GM21825 (cell line): Measurements from ENCODE around the gene SLC8B1.
A peak's percentile ranks its signal among the peaks of the same experiment; 100 is the strongest.
"Not testable (repeated sequence)": the region's sequence is repeated elsewhere in the genome, so short reads cannot be mapped to it uniquely, and the experiment has no call there.

Experiments
- ATAC-seq: cut with Tn5 transposase; IDR thresholded peaks from one replicate; pipeline ENCODE4 v1.9.1; 2021; ENCODE audit warnings: mild to moderate bottlenecking, moderate library complexity; ENCODE audit not compliant: unreplicated experiment

Gene SLC8B1

DNA sequence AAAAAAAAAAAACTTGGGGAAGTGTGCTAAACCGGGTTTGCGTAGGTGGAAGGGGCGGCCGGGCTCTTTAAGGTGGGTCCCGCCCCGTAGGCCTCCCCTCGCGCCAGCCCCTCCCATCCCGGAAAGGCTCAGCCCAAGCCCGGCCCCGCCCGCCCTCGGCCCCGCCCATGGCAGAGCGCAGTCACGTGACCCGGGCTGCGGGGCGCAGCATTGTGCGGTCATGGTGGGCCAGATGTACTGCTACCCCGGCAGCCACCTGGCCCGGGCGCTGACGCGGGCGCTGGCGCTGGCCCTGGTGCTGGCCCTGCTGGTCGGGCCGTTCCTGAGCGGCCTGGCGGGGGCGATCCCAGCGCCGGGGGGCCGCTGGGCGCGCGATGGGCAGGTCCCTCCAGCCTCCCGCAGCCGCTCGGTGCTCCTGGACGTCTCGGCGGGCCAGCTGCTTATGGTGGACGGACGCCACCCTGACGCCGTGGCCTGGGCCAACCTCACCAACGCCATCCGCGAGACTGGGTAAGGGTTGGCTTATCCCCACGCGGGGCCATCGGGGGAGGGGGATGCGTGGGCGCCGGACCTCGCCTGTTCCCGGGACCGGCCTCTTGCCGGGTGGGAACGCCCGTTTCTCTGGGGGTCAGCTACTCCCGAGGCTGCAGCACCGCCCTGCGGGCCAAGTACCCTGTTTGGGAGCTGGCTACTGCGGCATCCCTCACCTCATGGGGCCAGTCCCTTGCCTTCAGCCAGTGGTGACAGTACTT lies 23.6 kb upstream of the SLC8B1 start, which contains the start of gene PLBD2:
Gene PLBD2 (plus strand): TSS at position 207 of the 752 bp plus-strand sequence. CDS start 14 bp downstream, at position 221.
- ATAC-seq, result peak; percentile 92

DNA sequence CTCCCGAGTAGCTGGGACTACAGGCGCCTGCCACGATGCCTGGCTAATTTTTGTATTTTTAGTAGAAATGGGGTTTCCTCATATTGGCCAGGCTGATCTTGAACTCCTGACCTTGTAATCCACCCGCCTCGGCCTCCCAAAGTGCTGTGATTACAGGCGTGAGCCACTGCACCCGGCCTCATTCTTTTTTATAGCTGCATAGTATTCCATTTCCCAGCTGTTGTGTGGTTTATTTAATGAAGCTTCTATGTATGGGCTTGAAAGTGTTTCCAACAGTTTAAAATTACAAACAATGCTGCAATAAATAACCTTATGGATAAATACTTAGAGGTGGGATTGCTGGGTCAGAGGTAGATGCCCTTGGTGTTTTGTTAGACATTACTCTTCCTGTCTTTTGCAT lies 19.3 kb upstream of the SLC8B1 start:
- not testable (repeated sequence) for ATAC-seq

DNA sequence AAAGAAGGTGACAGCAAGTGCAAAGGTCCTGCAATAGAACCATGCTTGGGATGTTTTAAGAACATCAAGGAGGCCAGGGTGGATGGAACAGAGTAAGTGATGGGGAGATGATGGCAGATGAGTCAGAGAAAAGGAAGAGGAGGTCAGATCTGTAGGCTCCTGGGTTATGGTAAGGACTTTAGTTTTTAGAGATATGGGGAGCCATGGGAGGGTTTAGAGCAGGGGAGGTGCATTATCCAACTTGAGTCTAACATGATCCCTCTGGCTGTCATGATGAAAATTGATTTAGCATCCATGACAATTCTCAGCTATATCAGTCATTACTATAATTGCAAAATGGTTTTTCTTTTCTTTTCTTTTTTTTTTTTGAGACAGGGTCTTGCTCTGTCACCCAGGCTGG lies 16.2 kb upstream of the SLC8B1 start:
- no peak for ATAC-seq

DNA sequence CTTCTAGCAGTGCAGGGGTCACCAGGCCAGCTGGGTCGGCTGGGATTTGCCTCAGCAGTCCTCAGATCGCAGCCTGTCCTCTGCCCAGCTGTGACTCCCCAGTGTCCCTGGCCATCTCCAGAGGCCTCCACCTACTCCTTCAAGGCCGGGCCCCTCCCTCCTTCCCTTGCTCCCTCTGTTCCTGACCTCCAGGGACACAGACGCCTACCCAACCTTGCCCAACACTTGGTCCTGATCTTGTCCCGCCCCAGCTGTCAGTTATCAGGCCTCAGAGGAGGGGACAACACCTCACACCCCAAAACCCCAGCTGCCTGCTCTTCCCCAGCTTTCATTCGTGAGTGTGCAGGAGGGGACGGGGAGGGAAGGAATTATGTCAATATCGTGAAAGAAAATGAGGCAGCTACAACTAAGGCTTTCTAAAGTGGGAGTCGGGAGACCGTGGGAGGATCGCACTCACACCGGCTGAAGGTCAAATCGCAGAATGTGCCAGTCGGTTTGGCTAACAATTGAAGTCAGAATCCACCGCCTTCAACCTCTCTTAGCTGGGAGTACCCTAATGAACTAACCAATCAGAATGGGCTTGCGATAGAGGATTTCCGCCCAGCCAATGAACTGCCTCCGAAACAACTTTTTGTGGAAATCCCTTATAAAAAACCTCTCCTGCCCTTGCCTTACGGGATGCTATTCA lies 14.1 kb upstream of the SLC8B1 start:
- no peak for ATAC-seq

DNA sequence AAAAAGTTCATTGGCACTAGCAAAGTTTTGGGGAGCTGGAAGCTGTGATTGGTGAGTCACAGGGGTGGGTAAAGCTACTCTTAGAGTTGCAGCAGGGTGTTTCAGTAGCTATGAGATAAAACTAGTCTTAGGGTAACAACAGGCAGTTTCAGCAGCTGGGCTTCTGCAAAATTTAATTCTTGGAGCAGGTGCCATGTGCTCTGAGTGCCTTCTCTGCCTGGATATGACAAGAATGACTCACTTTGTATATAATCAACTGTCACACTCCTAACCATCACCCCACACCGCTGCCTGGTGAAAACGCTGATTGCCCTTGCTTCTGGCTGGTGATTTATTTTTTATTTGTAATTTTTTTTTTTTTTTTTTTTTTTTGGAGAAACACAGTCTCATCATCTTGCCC lies 13.0 kb upstream of the SLC8B1 start:
- ATAC-seq, result no peak

DNA sequence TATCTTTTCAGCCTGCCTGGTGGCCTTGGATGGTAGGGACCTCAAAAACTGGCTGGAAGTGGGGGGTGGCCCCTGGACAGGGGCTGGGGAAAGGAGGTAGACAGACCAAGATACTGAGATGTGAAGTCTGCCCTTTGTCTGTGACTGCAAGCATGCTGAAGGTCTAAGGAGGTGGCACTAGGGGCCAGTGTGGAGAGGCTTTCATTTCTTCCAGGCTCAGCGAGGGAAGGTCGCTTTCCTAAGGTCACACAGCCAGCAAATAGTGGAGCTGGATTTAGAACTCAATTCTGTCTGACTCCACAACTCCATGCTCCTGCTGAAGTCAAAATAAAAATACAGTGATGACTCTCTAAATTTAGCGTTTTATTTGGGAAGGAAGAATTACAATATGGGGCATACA lies 12.2 kb upstream of the SLC8B1 start:
- ATAC-seq, result no peak

DNA sequence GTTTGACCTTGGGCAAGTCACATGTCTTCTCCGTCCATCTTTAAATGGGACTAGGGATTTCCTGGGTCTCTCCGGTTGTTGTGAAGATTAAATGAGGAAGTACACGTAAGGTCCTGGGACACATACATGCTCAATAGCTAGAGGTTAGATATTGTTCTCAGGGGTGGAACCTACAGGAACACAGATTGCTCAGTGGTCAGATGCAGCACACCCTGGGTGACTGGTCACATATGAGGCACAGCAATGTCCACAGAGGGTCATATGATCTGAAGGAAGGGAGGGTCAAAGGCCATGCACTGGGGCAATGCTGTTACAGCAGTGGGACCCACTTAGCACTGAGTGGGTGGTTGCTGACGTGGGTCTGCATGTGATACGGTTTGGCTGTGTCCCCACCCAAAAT lies 11.4 kb upstream of the SLC8B1 start:
- no peak for ATAC-seq

DNA sequence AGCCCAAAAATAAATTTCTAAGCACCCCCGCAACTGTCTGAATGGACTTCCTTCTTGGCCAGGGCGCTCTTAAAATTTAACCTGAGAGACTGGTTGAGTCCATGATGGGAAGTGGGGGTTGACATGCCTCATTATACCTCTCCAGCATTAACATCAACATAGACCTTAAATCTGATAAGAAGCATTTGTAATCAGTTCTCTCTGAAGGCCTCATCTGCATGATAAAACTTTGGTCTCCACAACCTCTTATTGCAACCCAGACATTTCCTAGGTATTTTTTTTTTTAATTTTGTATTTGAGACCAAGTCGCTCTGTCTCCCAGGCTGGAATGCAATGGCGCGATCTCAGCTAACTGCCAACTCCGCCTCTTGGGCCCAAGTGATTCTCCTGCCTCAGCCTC lies 10.4 kb upstream of the SLC8B1 start:
- ATAC-seq, result no peak

DNA sequence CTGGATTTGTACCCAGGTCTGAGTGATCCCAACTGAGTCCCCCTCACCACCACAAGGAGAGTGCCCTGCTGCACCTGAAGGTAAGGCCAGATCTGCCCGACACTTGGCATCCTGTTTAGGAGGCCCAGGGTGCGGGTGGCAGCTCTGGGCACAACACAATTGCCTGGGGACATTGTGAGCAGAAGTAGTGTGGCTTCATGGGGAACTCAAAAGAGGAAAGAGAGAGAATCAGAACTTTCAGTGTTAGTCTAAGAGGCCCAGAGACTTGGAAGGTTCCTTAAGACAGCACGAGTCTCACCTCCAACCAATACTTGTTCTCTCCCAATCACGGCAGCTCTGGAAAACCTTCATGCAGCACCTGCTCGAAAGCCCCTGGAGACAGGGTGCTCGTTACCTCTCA lies 6.6 kb upstream of the SLC8B1 start:
- ATAC-seq, result no peak

DNA sequence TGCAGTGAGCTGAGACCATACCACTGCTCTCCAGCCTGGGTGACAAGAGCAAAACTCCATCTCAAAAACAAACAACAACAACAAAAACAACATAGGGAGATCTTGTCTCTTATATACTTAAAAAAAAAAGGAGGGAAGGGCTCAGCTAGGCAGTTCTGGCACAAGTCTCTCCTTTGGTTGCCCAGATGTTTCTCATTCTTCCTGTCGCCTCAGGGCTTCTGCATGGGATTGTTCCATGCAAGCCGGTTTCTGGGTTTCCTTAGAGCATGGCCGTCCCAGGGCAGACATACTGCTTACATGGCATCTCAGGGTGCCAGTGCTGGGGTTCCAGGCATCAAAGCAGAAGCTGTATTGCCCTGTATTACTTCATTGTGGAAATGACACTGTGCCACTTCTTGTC lies 5.2 kb upstream of the SLC8B1 start:
- ATAC-seq, result no peak

DNA sequence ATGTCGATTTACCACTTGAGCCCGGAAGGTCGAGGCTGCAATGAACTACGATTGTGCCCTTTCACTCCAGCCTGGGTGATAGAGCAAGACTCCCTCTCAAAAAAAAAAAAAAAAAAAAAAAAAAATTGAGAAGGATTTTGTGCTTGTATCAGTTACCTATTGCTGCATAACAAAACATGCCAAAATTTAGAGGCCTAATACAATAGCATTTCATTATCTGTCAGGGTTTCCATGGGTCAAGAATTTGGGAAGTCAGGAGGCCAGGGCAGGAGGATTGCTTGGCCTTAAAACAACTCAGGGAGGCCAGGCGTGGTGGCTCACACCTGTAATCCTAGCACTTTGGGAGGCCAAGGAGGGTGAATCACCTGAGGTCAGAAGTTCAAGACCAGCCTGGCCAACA lies 4.6 kb upstream of the SLC8B1 start:
- ATAC-seq, result no peak

DNA sequence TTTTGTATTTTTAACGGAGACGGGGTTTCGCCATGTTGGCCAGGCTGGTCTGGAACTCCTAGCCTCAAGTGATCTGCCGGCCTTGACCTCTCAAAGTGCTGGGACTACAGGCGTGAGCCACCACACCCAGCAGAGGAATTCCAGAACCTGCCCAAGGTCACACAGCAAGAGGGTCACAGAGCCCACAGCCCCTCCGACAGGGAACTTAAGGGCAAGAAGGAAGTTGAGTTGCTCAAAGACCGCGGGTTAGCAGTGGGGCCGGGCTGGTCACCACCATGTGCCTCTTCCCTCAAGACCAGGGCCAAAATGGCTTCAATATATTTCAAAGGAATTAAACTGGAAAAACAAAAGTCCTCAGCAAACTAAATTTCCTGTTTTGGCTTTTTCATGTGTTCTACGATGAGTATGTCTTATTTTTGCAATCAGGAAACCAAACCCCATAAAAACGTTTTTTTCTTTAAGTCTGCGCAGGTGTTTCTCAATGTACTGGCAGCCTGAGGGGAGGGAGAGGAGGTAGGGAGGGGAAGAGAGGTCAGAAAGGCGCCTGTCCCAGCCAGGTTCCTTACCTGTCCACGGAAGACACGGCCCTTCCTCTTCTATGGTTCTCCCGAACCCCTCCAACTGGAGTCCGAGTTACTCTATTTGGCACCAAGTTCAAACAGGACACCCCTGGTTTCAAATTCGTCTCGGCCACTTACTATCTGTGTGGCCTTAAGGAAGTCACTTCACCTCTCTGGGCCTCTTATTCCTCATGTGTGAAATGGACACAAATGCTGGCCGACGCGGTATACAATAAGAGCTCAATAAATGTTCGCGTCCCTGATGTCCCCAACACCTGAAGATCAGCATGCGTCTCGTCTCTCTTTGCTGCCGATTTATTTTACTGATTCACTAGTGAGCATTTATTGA lies 778 bp downstream of the SLC8B1 start:
- ATAC-seq, result peak; percentile 7

DNA sequence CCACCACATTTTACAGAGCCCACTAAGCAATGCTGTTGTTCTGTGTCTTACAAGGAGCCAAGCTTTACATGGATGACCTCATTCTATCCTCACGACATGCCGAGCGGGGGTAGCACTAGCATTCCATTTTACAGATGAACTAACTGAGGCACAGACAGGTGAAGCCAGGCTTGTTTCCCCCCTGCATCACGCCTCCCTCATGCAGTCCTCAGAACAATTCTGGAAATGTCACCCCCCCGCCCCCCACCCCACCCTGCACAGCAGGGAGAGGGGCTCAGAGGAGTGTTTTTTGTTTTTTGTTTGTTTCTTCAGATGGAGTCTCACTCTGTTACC lies 1.5 kb downstream of the SLC8B1 start:
- no peak for ATAC-seq

DNA sequence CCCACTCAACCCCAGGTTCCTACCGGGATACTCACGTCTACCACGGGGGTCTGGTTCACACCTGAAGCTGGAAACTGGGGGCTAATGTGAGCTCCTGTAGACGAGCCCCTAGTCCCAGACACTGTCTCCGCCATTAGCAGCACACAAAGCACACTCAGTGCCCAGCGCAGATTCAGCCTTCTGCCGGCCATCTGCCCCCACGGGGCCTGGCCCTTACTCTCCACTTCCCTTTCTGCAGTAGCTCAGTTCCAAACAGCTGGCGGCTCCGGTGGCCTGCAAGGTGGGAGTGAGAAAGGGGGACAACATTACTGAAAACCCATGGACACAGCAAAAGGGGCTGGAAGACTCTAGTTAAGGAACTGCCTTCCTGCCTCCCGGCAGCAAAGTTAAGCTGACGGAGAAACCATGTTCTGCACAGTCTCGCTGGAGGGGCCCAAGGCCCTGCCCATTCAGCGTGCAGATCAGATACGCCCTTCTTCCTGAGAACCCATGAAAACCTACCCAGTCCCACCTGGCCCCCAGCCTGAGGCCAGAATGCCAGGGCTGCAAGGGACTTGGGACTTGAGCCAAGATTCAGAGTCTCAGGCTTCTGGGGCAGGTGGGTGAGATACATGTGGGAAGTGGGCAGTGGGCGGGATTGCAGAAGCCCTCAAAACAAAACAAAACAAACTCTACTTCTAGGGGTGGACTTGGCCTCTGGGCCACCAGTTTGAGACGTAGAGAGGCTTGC lies 2.1 kb downstream of the SLC8B1 start:
- no peak for ATAC-seq

DNA sequence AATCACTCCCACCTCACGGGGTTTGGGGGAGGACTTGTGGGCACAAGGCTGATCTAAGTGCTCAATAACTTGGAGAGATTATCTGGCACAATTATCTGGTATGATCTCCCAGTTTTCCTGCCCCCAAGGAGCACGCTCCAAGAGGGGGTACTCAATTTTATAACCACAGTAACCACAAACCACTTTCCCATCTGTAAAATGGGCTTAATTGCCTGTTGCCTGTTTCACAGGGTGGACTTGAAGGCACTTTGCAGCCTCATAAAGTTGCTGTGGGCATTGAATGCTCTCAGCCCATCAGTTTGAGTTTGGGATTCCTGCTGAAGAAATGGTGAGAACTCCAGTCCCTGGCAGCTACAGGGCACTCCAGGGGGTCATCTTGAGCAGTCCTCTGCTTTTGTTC lies 4.4 kb downstream of the SLC8B1 start:
- no peak for ATAC-seq

DNA sequence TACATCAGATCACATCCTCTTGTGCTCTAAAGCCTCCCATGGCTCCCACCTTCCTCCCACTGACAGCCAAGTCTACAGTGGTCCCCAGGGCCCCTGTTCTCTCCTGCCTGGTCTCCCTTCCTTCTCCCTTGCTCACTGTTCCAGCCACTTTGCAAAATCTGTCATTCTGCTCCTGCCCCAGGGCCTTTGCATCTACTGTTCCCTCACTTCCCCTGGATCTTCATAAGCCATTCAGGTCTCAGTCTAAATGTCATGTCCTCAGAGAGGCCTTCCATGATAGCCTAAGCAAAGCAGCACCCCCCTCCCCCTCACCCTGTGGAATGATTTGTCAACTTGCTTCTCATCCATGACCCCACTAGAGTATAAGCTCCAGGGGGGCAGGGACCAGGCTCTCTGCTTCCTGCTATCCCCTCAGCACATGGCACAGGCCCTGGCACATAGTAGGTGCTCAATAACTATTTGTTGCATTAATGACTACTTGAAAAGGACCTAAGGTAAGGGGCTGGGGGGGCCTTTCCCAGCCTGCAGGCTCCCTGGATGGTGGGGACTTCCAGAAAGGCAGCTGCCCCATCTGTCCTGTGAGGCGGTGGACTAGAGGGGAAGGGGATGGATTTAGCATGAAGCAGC lies 5.0 kb downstream of the SLC8B1 start:
- ATAC-seq, result no peak

DNA sequence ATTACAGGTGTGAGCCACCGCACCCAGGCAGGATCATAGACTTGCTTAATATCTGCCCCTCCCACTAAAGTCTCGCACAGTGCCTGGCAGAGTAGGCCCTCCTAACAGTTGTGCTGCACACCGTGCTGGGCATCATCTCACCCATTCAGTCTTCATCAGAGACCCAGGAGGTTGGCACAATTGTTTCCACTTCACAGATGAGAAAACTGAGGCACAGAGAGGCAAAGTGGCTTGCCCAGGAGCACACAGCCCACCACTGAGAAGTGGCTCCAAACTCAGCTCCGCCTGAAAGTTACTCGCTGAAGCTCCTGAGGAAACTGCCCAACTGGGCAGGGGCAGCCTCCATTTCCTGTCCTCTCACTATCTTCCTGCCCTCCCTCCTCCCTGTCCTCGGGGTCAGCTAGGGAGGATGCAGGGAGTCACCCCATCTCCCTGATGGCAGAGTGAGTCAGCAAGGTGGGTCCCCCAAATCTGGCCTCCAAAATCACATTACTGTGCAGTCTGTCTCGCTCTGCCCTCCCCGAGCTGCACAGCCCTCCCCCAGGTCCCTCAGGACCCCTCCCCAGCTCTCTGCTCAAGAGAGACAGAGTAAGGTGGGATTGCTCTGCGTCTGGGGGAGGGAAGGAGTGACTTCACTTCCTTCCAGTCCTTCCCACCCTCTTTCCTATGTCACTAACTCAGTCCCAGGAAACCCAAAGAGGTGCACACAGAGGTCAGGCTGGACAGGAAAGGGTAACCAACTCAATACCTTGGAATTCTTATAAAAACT lies 5.7 kb downstream of the SLC8B1 start:
- no peak for ATAC-seq

DNA sequence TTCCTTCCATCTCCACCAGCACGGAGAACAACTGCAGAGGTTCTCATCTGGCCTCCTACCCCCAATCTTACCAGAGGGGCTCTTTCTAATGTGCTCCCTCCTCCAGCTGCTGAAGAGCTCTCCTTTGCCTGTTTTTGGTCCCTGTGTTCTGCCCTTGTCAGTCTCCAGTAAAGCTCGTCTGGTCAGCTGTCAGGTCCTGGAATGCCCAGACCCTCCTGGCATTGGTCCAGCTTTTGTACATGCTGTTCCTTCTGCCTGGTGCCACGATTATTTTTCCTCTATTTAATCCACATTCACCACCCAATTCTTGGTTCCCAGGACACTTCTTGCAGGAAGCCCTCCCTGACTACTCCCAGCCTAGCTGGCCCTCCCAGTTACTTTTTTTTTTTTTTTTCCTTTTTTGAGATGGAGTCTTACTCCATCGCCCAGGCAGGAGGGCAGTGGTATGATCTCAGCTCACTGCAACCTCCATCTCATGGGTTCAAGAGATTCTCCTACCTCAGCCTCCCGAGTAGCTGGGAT lies 6.5 kb downstream of the SLC8B1 start:
- ATAC-seq, result no peak

DNA sequence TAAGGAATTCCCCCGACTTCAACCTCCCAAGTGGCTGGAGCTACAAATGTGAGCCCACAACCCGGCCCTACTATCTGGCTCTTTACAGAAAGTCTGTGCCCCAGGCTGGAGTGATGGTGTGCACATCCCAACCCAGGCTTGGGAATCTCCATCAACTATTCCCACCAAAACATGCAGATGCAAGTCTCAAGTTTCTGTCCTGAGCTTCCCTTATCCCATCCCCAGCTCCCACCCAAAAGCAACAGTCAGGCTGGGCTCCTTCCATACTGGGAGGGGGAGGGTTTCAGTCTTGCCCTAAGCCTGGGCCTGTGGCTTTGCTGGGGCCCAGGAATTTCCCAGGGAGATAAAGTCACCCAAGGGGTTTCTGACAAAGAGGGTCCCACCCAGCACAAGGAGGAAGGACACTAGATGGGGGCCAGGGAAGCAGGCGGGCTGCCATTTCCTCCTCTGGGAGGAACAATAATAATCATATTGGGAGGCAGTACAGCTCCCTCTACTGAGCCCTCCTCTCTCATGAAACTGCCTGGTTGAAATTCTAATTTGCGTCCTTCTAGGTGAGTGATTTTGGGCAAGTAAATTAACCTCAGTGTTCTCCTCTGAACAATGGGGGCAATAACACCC lies 8.0 kb downstream of the SLC8B1 start:
- ATAC-seq, result no peak
